GM12891 (cell line): Measurements from ENCODE around the gene PPP4R4.
A peak's percentile ranks its signal among the peaks of the same experiment; 100 is the strongest.

Experiments
- DNase-seq: peaks from one replicate; pipeline ENCODE4 v3.0.0; 2011; ENCODE audit warnings: low spot score; ENCODE audit not compliant: insufficient read length
- FAIRE-seq: peaks from 2 replicates; lab custom pipeline; 2011; peaks lifted over from hg19 to GRCh38; lab: Jason Lieb, UNC
- PAX5 ChIP-seq: IDR thresholded peaks from 2 replicates; pipeline ENCODE4 v1.6.1; 2011; ENCODE audit warnings: low read length, moderate library complexity, mild to moderate bottlenecking; ENCODE audit not compliant: insufficient read depth, severe bottlenecking
- POLR2A ChIP-seq: IDR thresholded peaks from 2 replicates; pipeline ENCODE4 v1.6.1; 2011; ENCODE audit warnings: low read depth, low read length, control low read depth
- POLR2AphosphoS5 ChIP-seq: IDR thresholded peaks from 2 replicates; pipeline ENCODE4 v1.6.1; 2011; ENCODE audit warnings: low read depth, low read length, control low read depth
- POU2F2 ChIP-seq: IDR thresholded peaks from 2 replicates; pipeline ENCODE4 v1.6.1; 2011; ENCODE audit warnings: low read depth, mild to moderate bottlenecking, control low read depth, low read length, moderate library complexity
- SPI1 ChIP-seq: IDR thresholded peaks from 2 replicates; pipeline ENCODE4 v1.6.1; 2011; ENCODE audit warnings: low read depth, low read length, control low read depth
- TAF1 ChIP-seq: IDR thresholded peaks from 2 replicates; pipeline ENCODE4 v1.6.1; 2011; ENCODE audit warnings: low read depth, low read length, control low read depth

Gene PPP4R4

DNA sequence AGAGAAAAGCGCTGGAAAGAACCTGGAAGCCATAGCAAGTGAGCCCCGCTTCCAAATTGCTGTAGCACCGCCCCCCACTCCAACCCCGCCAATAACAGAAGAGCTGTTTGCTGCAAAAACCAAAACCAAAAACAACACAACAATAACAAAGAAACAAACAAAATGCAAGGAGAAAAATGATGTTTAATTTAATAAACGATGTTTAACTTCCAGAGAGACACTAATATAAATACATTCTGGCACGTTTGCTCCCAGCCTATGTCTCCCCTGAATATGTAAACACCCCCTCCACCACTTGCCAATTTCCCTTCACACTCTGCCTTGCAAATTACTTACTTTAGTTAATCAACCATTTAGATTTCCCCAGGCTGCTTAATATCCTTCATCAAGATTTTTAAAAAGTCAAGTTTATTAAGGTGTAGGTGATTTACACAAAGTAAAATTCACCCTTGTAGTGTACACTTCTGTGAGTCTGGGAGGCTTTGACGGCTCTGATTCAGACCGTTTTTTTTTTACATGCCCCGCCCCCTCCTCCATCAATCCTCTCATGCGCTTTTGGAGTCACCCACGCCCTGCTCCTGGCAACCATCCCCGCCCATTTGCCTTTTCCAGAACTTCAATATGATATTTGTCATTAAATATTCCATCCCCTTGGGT lies 44.2 kb upstream of the PPP4R4 start:
- FAIRE-seq (no peak), DNase-seq (no peak)
- TF ChIP-seq PAX5 (no peak), POLR2AphosphoS5 (no peak), POU2F2 (no peak), SPI1 (no peak), POLR2A (no peak), TAF1 (no peak)

DNA sequence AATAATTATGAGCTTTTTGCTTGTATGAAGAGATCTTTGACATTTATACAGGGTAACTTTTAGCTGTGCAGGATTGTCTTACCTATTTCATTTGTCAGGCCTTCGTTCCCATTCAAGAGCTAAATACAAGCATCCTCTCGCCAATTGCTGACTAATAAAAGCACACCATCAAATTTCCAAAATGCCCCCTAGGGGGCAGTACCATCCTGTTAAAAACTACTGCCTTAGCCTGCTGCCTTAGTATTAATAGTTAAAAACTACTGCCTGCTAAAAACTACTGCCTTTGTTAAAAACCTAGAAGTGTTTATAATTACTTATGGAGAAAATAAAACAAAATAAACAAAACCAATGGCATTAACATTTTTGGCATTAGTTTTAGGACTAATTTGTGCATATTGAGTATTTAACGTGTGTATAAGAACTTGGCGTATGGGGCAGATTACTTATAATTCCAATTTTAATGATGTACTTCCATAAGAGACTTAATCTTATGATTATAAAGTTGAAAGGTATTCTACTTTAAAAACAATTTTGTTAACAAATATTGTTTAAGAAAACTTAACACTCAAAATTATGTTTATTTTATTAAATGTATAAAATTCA lies 41.7 kb upstream of the PPP4R4 start:
- TF ChIP-seq PAX5, result no peak
- no peak for TF ChIP-seq POLR2A
- no peak for TF ChIP-seq POLR2AphosphoS5
- TF ChIP-seq TAF1, result no peak
- TF ChIP-seq SPI1, result no peak
- no peak for TF ChIP-seq POU2F2
- no peak for DNase-seq
- FAIRE-seq, result no peak

GRCh38 chr14:94135476-94135875 lies 38.6 kb upstream of the PPP4R4 start:
- no peak for TF ChIP-seq POU2F2
- no peak for TF ChIP-seq POLR2A
- no peak for TF ChIP-seq PAX5
- TF ChIP-seq SPI1, result no peak
- DNase-seq (no peak), FAIRE-seq (no peak)

DNA sequence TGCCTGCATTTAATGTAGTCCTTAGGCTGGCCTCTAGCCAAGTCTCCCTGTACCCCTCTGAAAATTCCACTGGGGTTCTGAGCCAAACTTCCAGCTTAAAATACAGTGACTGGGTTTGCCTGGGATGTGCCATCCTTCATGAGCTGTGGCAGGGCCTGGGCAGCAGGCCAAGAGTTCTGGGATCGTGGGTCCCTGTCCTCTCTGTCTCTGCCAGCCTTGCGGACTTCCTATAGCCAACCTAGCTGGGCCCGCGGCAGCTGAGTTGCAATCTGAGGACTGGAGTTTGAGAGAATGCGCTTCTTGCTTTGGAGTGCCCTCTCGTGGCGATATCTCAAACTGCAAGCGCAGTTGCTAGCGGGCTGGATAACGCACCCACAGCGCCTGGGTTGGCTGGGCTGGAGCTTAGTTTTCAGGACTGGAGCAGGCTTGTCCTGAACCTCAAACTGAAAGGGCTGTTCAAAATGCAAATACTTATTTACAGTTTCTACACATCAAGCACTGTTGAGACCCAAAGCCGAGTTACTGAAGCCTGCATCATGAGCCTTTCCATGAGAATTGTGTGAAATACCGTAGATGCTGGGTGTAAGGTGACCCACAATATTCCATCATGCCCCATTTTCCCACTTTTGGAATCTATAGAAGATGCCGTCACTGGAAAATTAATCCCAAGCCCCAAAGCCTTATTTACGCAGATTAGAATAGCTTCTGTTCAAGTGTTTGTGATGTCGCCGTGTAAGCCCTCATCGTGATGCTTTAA lies 37.4 kb upstream of the PPP4R4 start:
- TF ChIP-seq POU2F2, result no peak
- TF ChIP-seq SPI1, result no peak
- DNase-seq, result no peak
- FAIRE-seq, result peak; percentile 97

GRCh38 chr14:94138251-94138650 lies 35.9 kb upstream of the PPP4R4 start:
- no peak for DNase-seq
- TF ChIP-seq SPI1, result no peak
- TF ChIP-seq TAF1, result no peak
- TF ChIP-seq POLR2AphosphoS5, result no peak
- TF ChIP-seq PAX5, result no peak
- no peak for TF ChIP-seq POLR2A
- TF ChIP-seq POU2F2, result no peak
- FAIRE-seq, result no peak

GRCh38 chr14:94139006-94139405 lies 35.1 kb upstream of the PPP4R4 start:
- TF ChIP-seq PAX5, result no peak
- DNase-seq (no peak), FAIRE-seq (no peak)

GRCh38 chr14:94139421-94139820 lies 34.7 kb upstream of the PPP4R4 start:
- TF ChIP-seq PAX5, result no peak
- no peak for TF ChIP-seq POLR2AphosphoS5
- TF ChIP-seq TAF1, result no peak
- TF ChIP-seq SPI1, result no peak
- TF ChIP-seq POLR2A, result no peak
- no peak for TF ChIP-seq POU2F2
- DNase-seq (no peak), FAIRE-seq (no peak)

- FAIRE-seq (no peak), DNase-seq (no peak)
- no peak for TF ChIP-seq SPI1
- TF ChIP-seq PAX5, result no peak
- no peak for TF ChIP-seq POLR2A
- no peak for TF ChIP-seq POU2F2
- no peak for TF ChIP-seq POLR2AphosphoS5
- TF ChIP-seq TAF1, result no peak
Measured at GRCh38 chr14:94142247-94142646, 31.9 kb upstream of the PPP4R4 start.

- FAIRE-seq (no peak), DNase-seq (no peak)
- TF ChIP-seq TAF1 (no peak), PAX5 (no peak), POLR2AphosphoS5 (no peak), SPI1 (no peak), POU2F2 (no peak), POLR2A (no peak)
Measured at GRCh38 chr14:94142836-94143235, 31.3 kb upstream of the PPP4R4 start.

DNA sequence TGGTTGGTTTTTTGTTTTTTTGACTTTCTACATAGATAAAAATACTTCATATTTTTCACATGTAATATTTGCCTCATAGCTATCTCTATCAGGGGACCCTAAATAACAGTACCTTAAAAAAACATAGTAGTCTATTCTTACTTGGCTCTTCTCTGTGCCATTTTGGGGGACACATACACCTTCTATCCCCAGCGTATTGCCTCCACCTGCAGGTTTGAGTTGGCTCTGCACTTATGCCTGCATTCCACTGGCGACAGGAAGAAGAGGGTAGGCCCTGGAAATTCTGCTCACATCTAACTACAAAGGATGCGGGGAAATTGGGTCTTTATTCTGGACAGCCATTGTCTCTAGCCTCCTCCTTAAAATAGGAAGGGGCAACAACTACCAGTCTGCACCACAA lies 30.9 kb upstream of the PPP4R4 start:
- TF ChIP-seq POU2F2 (no peak), POLR2A (no peak), SPI1 (no peak), POLR2AphosphoS5 (no peak), TAF1 (no peak), PAX5 (no peak)
- DNase-seq (no peak), FAIRE-seq (no peak)
